Prostate gland (tissue), 2 donors: Measurements from ENCODE around the gene DCUN1D2.

Experiments
- POLR2AphosphoS5 ChIP-seq: sonication (generic); formaldehyde crosslinking; IDR thresholded peaks from one replicate; pipeline ENCODE4 v1.6.1; 2017; ENCODE audit warnings: antibody characterized with exemption
- TF ChIP-seq, protein P1 (sequence below), 4 experiments: fragments of 200-600 bp in 2 of 4; fragments of 450-650 bp in 2 of 4; sonication (generic) in 2 of 4; IDR thresholded peaks; 1 replicate in 3 of 4; 2 replicates in 1 of 4; pipeline ENCODE4 v1.5.1; 2016 to 2019; ENCODE audit warnings: antibody characterized with exemption in 4 of 4, mild to moderate bottlenecking in 2 of 4, moderate library complexity in 2 of 4

DNA sequence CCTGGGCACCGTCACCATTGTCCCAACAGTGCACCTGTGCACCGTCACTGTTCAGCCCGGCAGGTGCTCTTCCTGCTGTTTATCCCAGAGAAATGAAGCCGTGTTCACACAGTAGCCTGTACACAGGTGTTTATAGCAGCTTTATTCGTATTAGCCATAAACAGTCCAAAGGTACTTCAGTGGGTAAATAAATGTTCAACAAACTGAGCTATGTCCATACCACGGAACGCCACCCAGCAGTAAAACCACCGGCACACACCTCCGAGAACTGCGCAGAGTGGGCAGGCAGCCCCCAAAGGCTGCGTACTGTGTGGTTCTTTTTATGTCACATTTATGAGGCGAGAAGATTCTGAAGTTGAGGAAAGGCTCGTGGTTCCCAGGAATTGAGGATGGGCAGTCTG is 44.9 kb upstream of the DCUN1D2 start:
- no peak for TF ChIP-seq POLR2AphosphoS5
- TF ChIP-seq, protein P1, sequence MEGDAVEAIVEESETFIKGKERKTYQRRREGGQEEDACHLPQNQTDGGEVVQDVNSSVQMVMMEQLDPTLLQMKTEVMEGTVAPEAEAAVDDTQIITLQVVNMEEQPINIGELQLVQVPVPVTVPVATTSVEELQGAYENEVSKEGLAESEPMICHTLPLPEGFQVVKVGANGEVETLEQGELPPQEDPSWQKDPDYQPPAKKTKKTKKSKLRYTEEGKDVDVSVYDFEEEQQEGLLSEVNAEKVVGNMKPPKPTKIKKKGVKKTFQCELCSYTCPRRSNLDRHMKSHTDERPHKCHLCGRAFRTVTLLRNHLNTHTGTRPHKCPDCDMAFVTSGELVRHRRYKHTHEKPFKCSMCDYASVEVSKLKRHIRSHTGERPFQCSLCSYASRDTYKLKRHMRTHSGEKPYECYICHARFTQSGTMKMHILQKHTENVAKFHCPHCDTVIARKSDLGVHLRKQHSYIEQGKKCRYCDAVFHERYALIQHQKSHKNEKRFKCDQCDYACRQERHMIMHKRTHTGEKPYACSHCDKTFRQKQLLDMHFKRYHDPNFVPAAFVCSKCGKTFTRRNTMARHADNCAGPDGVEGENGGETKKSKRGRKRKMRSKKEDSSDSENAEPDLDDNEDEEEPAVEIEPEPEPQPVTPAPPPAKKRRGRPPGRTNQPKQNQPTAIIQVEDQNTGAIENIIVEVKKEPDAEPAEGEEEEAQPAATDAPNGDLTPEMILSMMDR (IDR thresholded peaks at IDR 0.05): no peak
